Endothelial cell of umbilical vein (primary cell): Measurements from ENCODE around the gene NDUFA13.

ENCODE experiments used
- CTCF ChIP-seq, 2 donors: IDR thresholded peaks; 1 replicate in 1 of 2; 2 replicates in 1 of 2; pipeline ENCODE4 v1.5.1; 2011; ENCODE audit warnings: low read length in 2 of 2, mild to moderate bottlenecking in 2 of 2, moderate library complexity in 2 of 2, control low read depth in 1 of 2, inconsistent platforms in 1 of 2, low read depth in 1 of 2; ENCODE audit not compliant: insufficient read depth in 1 of 2; ENCODE audit errors: extremely low read depth in 1 of 2
- EZH2 ChIP-seq: IDR thresholded peaks from 2 replicates; pipeline ENCODE4 v1.6.1; 2012; ENCODE audit warnings: borderline replicate concordance, low read depth, mild to moderate bottlenecking, moderate library complexity, low read length, inconsistent platforms; ENCODE audit not compliant: severe bottlenecking
- MAX ChIP-seq: IDR thresholded peaks from 2 replicates; pipeline ENCODE4 v1.6.1; 2011; ENCODE audit not compliant: insufficient read depth, insufficient read length
- MYC ChIP-seq: IDR thresholded peaks from one replicate; pipeline ENCODE4 v1.6.1; 2011; ENCODE audit warnings: mild to moderate bottlenecking, low read depth, low read length
- POLR2A ChIP-seq: IDR thresholded peaks from 2 replicates; pipeline ENCODE4 v1.6.1; 2012; ENCODE audit warnings: low read depth, mild to moderate bottlenecking, control low read depth, low read length
- POLR2AphosphoS5 ChIP-seq: IDR thresholded peaks from 2 replicates; pipeline ENCODE4 v1.6.1; 2012; ENCODE audit warnings: low read depth, mild to moderate bottlenecking, control low read depth, low read length, moderate library complexity; ENCODE audit not compliant: insufficient read depth

DNA sequence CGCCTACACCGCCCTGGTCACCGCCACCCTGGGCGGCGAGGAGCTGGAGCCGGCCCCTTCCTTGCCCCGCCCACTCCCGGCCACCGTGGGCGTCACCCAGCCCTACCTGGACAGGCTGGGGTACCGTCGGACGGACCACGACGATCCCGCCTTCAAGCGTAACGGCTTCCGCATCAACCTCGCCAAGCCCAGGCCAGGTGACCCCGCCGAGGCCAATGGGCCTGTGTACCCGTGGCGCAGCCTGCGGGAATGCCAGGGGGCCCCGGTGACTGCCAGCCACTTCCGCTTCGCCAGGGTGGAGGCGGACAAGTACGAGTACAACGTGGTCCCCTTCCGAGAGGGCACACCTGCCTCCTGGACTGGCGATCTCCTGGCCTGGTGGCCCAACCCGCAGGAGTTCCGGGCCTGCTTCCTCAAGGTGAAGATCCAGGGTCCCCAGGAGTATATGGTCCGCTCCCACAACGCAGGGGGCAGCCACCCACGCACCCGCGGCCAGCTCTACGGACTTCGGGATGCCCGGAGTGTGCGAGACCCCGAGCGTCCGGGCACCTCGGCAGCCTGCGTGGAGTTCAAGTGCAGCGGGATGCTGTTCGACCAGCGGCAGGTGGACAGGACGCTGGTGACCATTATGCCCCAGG, 29.0 kb downstream of the NDUFA13 start:
- TF ChIP-seq CTCF (IDR thresholded peaks at IDR 0.05; ENCODE audit: extremely low read depth in 1 of 2, insufficient read depth in 1 of 2, low read depth in 1 of 2, low read length in 2 of 2): no peak
- no peak for TF ChIP-seq POLR2A
- no peak for TF ChIP-seq MYC
- TF ChIP-seq EZH2: no peak
- TF ChIP-seq MAX: no peak
- TF ChIP-seq POLR2AphosphoS5: no peak
